Measurements from ENCODE around the gene DOCK9.

DOCK9 gene

DNA sequence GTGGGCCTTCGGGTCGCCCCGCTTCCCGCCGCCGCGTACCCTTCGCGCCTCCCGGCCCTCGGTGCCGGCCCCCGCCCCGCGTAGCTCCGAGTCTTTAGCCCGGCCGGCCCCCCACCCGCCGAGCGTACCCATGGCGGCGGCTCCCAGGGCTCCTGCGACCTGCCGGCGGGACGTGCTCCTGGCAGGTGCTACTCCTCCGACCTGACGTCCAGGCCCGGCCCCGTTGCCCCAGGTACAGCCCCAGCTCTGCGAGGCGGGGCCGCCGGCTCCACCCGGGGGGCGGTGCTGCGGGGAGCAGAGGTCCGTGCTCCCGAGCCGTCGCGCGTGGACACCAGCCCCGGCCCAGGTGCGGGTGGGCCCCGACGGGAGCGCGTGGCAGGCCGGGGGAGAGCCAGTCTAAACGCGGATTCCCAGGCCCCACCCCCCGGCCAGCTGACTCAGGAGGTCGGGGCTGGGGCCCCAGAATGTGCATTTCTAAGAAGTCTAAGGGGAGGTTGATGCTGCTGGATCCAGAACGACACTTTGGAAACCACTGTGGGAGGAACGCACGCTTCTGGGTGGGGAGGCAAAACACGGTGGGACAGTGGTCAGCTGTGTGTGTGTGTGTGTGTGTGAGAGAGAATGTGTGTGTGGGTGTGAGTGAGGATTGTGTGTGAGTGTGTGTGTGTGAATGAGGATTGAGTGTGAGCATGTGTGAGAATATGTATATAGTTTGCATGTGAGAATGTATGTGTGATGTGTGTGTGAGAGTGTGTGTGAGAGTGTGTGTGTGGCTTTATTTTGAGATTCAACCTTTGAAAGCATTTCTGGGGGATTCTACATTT is 225.2 kb downstream of the DOCK9 start, which contains the start of gene SLC15A1:
Gene SLC15A1 (minus strand): TSS at position 206 of the 824 bp plus-strand sequence. CDS start 74 bp downstream, at position 132.
- TF ChIP-seq NFIC (IDR thresholded peaks at IDR 0.05) (no peak), TCF12 (IDR thresholded peaks at IDR 0.05; ENCODE audit: low read depth) (no peak; the same call in 1 of the 2 replicates), YY1 (IDR thresholded peaks at IDR 0.05; ENCODE audit: low read depth) (0 out of 2 replicates have a peak, but pooled peaks have one; percentile 36), MAX (IDR thresholded peaks at IDR 0.05) (peak; percentile 35; the same call in 1 of the 2 replicates), RAD21 (IDR thresholded peaks at IDR 0.05; ENCODE audit: low read depth) (no peak), CEBPB (IDR thresholded peaks at IDR 0.05) (no peak)
- TF ChIP-seq, protein P1, sequence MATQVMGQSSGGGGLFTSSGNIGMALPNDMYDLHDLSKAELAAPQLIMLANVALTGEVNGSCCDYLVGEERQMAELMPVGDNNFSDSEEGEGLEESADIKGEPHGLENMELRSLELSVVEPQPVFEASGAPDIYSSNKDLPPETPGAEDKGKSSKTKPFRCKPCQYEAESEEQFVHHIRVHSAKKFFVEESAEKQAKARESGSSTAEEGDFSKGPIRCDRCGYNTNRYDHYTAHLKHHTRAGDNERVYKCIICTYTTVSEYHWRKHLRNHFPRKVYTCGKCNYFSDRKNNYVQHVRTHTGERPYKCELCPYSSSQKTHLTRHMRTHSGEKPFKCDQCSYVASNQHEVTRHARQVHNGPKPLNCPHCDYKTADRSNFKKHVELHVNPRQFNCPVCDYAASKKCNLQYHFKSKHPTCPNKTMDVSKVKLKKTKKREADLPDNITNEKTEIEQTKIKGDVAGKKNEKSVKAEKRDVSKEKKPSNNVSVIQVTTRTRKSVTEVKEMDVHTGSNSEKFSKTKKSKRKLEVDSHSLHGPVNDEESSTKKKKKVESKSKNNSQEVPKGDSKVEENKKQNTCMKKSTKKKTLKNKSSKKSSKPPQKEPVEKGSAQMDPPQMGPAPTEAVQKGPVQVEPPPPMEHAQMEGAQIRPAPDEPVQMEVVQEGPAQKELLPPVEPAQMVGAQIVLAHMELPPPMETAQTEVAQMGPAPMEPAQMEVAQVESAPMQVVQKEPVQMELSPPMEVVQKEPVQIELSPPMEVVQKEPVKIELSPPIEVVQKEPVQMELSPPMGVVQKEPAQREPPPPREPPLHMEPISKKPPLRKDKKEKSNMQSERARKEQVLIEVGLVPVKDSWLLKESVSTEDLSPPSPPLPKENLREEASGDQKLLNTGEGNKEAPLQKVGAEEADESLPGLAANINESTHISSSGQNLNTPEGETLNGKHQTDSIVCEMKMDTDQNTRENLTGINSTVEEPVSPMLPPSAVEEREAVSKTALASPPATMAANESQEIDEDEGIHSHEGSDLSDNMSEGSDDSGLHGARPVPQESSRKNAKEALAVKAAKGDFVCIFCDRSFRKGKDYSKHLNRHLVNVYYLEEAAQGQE (IDR thresholded peaks at IDR 0.05; ENCODE audit: low read depth) = no peak

DNA sequence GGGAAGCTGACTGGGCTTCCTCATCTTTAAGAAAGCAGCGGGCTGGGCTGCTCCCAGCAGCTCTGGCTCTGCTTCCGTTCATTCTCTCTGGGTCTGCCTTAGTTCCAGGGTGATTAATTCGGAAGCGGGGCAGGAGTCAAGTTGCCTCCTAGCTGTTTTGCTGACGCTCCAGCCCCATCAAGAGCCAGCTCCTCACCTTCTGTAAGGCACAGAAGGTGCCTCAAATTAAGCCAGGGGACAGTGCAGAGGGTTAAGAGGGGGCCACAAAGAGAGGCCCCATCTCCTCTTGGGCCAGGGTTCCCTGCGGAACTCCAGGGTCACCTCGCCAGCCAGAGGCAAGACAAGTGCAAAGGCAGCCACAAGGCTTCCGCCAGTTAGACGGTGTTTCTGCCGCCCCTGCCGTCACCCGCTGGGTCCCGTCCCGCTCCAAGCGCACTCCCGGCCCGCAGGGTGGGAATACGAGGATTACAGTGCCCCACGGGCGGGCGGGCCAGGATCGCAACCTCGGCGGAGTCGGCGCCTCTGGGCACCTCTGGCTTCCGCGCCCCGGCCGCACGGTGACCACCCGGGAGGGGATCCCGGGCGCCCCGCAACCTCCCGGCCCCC is 225.9 kb downstream of the DOCK9 start:
- peak; percentile 40 for TF ChIP-seq MAX (IDR thresholded peaks at IDR 0.05)
- peak; percentile 17; the same call in 1 of the 2 replicates for TF ChIP-seq ZBTB7A (IDR thresholded peaks at IDR 0.05; ENCODE audit: low read depth)
- TF ChIP-seq TEAD4 (IDR thresholded peaks at IDR 0.05) = no peak
- TF ChIP-seq, protein P2, sequence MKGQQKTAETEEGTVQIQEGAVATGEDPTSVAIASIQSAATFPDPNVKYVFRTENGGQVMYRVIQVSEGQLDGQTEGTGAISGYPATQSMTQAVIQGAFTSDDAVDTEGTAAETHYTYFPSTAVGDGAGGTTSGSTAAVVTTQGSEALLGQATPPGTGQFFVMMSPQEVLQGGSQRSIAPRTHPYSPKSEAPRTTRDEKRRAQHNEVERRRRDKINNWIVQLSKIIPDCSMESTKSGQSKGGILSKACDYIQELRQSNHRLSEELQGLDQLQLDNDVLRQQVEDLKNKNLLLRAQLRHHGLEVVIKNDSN (IDR thresholded peaks at IDR 0.05) = no peak
- TF ChIP-seq EGR1 (IDR thresholded peaks at IDR 0.05) = no peak
- no peak for TF ChIP-seq FOXM1 (IDR thresholded peaks at IDR 0.05; ENCODE audit: borderline replicate concordance, low read depth)
- 0 out of 2 replicates have a peak, but pooled peaks have one; percentile 42 for TF ChIP-seq TAF1 (IDR thresholded peaks at IDR 0.05; ENCODE audit: low read depth)

DNA sequence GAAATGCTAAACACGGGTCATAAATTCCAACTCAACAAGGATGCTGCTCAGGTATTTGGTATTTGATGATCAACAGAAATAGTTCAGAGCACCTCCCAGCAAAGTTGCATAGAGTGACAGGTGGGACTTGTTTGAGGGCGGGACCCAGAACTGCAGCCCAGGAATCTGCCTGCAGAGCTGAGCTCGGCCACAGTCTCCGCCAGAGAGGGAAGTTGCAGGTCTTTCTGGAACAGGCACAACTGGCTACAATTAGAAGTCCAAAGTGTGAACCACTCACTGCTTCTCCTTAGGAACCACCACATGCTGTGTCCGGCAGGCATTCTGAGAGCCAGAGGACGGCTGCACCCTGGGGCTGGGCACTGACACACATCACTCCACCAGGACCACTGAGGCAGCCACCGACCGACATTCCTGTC is 226.5 kb downstream of the DOCK9 start:
- TF ChIP-seq, protein P1 (IDR thresholded peaks at IDR 0.05; ENCODE audit: low read depth) = no peak
- TF ChIP-seq YY1 (IDR thresholded peaks at IDR 0.05; ENCODE audit: low read depth) (peak; percentile 12; the same call in 1 of the 2 replicates), NFIC (IDR thresholded peaks at IDR 0.05) (0 out of 2 replicates have a peak, but pooled peaks have one; percentile 12), TCF12 (IDR thresholded peaks at IDR 0.05; ENCODE audit: low read depth) (0 out of 2 replicates have a peak, but pooled peaks have one; percentile 6), TEAD4 (IDR thresholded peaks at IDR 0.05) (peak; percentile 40; the same call in 1 of the 2 replicates), MAX (IDR thresholded peaks at IDR 0.05) (peak; percentile 53), FOXM1 (IDR thresholded peaks at IDR 0.05; ENCODE audit: borderline replicate concordance, low read depth) (no peak)

GRCh38 chr13:98749501-98749900 is 228.4 kb downstream of the DOCK9 start:
- TF ChIP-seq ZBTB7A (IDR thresholded peaks at IDR 0.05; ENCODE audit: low read depth) (no peak), EP300 (IDR thresholded peaks at IDR 0.05; ENCODE audit: borderline replicate concordance) (no peak), CREB1 (IDR thresholded peaks at IDR 0.05; ENCODE audit: low read depth) (no peak), MAX (IDR thresholded peaks at IDR 0.05) (no peak), TCF12 (IDR thresholded peaks at IDR 0.05; ENCODE audit: low read depth) (no peak), FOXM1 (IDR thresholded peaks at IDR 0.05; ENCODE audit: borderline replicate concordance, low read depth) (no peak), EGR1 (IDR thresholded peaks at IDR 0.05) (no peak), CEBPB (IDR thresholded peaks at IDR 0.05) (no peak), TEAD4 (IDR thresholded peaks at IDR 0.05) (no peak), RAD21 (IDR thresholded peaks at IDR 0.05; ENCODE audit: low read depth) (no peak), YY1 (IDR thresholded peaks at IDR 0.05; ENCODE audit: low read depth) (no peak), NFIC (IDR thresholded peaks at IDR 0.05) (no peak), TAF1 (IDR thresholded peaks at IDR 0.05; ENCODE audit: low read depth) (no peak)
- TF ChIP-seq, protein P1 (IDR thresholded peaks at IDR 0.05; ENCODE audit: low read depth) = no peak
- TF ChIP-seq, protein P2 (IDR thresholded peaks at IDR 0.05) = no peak
